Tibial nerve (tissue), 4 donors: Measurements from ENCODE around the gene C1orf50.

Source experiments
- EP300 ChIP-seq, 2 donors: sonication (generic); formaldehyde crosslinking; IDR thresholded peaks; one replicate each; pipeline ENCODE4 v1.6.1; 2017; ENCODE audit warnings: antibody characterized with exemption in 2 of 2, mild to moderate bottlenecking in 1 of 2
- POLR2A ChIP-seq, 2 donors: fragments of 450-650 bp; IDR thresholded peaks; one replicate each; pipeline ENCODE4 v1.6.1; 2017; ENCODE audit warnings: antibody characterized with exemption in 2 of 2, mild to moderate bottlenecking in 2 of 2, moderate library complexity in 2 of 2
- TF ChIP-seq, protein P1 (sequence below), 5 experiments: fragments of 200-600 bp in 3 of 5; fragments of 450-650 bp in 2 of 5; sonication (generic) in 3 of 5; IDR thresholded peaks; one replicate each; pipeline ENCODE4 v1.5.1; 2016 to 2019; ENCODE audit warnings: antibody characterized with exemption in 5 of 5, mild to moderate bottlenecking in 3 of 5, moderate library complexity in 2 of 5

DNA sequence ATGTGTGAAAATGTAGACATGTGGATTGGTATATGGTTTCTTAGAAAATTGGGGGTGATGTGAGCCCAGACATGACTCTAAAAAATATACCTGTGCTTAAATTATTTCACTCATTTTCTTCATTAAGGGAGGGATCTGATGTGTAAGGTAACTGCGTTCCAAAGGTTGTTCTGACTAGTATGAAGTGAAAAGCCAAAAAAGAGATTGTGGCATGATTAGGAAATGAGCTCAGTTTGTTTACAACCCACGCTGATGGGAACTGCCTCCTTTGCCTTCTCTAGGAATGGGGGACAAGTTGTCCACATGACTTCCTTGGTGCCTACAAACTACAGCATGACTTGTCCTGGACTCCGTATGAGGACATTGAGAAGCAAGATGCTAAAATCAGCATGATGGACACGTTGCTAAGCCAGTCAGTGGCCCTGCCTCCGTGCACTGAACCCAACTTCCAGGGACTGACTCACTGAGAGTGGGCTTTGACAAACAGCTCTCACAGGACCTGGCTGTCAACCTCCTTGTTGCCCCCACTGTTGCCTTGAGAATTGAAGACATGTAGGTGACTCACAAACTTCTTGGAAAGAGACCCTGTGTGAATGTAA is 8.0 kb downstream of the C1orf50 start:
- TF ChIP-seq, protein P1, sequence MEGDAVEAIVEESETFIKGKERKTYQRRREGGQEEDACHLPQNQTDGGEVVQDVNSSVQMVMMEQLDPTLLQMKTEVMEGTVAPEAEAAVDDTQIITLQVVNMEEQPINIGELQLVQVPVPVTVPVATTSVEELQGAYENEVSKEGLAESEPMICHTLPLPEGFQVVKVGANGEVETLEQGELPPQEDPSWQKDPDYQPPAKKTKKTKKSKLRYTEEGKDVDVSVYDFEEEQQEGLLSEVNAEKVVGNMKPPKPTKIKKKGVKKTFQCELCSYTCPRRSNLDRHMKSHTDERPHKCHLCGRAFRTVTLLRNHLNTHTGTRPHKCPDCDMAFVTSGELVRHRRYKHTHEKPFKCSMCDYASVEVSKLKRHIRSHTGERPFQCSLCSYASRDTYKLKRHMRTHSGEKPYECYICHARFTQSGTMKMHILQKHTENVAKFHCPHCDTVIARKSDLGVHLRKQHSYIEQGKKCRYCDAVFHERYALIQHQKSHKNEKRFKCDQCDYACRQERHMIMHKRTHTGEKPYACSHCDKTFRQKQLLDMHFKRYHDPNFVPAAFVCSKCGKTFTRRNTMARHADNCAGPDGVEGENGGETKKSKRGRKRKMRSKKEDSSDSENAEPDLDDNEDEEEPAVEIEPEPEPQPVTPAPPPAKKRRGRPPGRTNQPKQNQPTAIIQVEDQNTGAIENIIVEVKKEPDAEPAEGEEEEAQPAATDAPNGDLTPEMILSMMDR (IDR thresholded peaks at IDR 0.05), result no peak
- TF ChIP-seq POLR2A (IDR thresholded peaks at IDR 0.05) (no peak), EP300 (IDR thresholded peaks at IDR 0.05) (no peak)
